GM21737 (cell line): Measurements from ENCODE around the gene TOM1.

Source experiments
- ATAC-seq: cut with Tn5 transposase; IDR thresholded peaks from one replicate; pipeline ENCODE4 v1.9.1; 2021; ENCODE audit warnings: mild to moderate bottlenecking, moderate library complexity; ENCODE audit not compliant: unreplicated experiment

TOM1 gene

DNA sequence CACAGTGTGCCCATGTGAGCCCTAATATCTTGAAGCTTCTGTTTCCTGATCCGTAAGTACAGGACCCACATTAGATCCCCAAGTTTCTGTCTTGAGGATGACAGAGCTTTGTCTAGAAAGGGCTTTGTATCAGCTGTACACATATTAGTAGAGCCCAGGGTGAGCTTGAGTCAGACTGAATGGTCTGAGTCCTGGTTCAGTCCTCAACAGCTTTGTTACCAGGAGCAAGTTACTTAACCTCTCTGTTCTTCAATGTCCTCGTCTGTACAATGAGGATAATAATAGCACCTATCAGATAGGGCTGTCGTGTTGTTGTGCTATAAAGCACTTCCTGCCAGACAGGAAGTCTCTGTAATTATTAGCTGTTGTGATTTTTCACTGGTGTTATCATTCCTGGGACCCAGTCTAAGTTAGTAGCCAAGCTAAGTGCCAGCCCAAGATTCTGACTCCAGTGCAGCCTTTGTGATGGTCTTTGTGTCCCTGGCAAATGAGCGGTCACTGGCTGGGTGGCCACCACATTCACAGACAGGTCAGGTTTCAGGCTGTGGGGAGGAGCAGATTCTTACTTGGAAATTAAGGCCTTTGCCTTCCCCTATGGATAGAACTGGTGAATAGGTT is 6.8 kb downstream of the TOM1 start:
- no peak for ATAC-seq

DNA sequence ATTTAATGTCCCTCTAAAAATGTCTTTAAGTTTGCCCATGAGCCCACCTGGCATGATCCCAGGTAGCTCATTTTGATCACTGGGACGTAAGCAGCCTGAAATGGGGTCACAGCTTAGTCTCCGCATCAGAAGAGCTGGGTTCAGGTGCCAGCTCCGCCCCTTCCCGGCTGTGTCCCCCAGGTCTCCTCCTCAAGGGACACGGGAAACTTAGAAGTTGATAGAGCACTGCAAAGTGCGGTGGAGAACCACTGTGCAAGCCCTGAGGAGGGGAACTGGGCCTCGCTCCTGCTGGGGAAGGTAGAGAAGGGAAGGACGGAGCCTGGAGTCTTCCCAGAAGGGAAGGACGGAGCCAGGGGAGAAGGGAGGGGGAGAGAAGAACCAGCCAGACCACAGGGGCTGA is 7.7 kb downstream of the TOM1 start:
- no peak for ATAC-seq

DNA sequence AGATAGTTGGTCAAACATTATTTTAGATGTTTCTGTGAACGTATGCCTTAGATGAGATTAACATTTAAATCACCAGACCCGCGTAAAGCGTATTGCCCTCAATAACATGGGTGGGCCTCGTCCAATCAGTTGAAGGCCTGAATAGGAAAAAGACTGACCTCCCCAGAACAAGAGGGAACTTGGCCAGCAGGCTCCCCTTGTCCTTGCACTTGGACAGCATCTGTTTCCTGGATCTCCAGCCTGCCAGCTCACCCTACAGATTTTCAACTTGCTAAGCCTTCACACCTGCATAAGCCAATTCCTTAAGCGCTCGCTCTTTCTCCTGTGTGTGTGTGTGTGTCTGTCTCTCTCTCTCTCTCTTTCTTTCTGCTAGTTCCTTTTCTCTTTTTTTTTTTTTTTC is 8.2 kb downstream of the TOM1 start:
- no peak for ATAC-seq

DNA sequence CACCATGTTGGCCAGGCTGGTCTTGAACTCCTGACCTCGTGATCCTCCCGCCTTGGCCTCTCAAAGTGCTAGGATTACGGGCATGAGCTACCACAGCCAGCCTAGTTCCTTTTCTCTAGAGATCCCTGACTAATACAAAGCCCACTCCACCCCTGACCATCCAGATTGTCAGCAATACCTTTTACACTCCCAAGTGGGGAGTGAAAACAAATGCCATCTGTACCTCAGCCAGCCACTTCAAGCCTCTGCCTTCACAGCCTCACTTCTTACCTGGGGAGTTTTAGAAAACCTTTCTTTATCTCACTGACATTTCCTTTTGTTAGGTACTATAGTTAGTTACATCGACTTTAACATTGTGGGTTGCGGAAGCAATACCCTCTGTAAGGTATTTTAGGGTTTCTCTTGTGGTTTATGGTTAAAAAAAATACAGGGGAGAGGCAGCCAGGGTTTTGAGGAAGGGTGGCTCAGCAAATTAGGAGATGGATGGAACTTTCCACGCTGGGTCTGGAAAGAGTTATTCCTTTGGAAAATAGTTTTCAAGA is 8.9 kb downstream of the TOM1 start:
- ATAC-seq = peak; percentile 43

DNA sequence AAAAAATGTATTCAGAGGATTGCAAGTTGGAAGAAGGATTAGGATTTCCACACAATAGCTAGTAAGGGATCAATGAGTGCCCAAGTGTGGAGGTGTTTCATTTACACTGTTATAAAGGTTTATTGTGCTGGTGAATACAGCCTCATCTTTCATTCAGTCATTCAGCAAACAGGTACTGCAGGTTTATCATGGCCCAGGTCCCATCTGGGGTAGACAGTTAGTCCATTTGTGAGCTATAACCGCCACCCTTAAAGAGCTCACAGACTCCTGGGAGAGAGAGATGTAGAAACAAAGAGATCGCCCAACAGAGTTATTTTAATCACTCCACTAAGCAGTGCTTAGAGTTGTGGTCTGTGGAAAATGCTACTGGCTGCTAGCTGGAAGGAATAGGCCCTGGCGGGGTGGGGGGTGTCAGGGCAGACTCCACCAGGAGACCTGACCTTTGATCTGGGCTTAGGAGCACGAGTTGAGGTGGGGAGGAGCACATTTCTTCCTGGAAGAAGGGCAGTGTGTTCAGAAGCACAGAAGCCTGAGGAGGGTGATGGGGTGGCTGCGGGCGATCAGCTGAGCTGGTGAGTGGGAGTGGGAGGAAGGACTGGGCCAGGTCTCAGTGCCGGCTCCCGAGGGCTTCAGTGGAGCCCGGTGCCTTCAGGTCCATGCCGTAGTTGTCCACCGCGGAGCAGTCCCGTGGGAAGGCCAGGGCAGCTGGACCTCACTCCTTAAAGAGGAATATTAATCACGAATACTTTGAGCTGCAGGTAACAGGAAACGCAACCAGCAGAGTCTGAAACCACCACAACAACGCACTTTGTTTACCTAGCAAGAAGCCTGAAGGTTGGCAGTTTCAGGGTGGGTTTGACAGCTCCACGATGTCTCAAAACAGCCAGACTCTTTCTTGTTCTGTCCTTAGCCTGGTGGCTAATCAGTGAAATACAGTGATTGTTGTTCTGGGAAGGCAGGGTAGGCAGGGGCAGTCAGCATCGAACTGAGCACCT is 11.2 kb downstream of the TOM1 start:
- no peak for ATAC-seq

DNA sequence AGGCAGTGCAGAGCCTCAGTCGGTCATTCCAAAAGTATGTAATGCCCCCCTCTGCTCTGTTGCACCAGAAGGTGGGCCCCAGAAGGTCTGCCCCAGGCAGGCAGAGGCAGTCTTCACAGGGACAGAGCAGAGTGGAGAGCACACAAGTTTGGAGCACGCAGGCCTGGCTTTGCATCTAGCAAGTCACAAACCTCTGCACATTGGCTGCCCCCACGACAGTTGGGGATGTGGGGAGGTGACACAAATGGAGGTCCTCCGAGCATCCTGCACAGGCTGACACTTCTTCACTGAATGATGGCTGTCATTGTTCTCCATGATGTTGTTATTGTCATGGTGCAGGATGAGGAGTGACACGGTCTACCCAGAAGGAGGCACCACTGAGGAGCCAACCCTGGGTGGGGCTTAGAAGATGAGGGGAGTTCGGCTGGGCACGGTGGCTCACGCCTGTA is 11.9 kb downstream of the TOM1 start:
- no peak for ATAC-seq

DNA sequence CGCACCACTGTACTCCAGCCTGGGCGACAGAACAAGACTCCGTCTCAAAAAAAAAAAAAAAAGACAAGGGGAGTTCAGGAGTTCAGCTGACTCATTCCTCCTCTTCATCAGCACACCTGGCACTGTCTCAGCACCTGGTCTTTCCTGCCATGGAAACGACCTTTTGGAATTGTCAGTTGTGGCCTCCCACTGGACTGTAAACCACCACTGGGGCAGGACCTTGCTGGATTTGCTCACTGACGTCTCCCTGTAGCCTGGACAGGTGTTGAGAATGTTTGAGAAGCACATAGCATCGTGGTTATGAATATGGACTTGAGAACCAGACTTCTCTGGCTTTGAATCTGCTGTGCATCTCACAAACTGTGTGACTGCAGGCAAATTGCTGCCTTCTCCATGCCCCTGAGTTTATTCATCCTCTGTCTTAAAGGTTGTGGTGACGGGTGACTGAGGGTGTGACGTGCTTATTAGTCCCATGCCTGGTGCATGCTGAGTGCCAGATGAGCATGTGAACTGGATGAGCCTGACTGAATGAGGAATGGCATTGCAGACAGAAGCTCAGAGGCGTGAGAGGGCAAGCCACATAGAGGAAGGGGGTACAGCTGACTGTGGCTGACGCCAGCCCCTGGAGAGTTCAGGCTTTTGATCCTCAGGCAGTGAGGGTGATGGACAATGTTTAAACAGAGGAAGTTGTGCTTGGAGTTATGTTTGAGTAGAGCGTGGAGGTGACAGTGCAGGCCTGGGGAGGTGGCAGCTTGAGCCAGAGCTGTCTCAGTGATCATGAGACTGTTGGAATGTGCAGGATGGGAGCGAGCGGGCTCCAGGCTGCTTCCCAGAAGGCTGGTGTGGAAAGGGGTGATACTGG is 12.7 kb downstream of the TOM1 start:
- ATAC-seq = no peak

DNA sequence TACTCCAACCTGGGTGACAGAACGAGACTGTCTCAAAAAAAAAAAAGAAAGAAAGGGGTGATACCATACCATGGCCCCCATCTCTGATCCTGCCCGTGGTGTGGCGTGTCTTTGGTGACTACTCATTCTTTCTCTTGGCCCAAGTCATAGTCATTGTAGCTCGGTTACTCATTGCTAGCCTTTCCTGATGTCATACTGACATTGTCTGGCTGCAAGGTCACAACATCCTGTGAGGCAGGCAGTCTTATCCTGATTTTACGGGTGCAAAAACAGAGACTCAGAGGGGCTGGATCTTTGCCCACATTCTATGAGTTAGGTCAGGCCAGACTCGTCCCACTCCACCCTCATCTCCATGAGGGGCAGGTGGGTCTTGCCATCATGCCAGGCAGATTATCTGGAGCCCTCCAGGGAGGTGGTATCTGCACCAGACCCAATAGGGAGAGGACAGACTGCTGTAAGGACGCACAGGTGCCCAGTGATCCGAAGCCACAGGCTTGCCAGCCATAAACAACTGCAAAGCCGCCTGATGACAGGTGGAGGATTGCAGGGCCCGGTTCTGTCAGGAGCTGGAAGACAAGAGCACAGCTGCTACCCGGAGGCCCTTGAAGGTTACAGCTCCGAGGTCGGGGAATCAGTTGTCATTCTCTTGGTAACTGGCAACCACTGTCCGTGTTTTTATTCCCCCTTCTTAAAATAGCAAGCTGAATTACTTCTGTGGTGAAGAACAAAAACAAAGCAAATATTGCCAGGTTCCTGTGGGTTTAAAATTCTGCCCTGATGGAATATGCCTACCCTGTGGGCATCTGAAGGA is 13.8 kb downstream of the TOM1 start:
- no peak for ATAC-seq

DNA sequence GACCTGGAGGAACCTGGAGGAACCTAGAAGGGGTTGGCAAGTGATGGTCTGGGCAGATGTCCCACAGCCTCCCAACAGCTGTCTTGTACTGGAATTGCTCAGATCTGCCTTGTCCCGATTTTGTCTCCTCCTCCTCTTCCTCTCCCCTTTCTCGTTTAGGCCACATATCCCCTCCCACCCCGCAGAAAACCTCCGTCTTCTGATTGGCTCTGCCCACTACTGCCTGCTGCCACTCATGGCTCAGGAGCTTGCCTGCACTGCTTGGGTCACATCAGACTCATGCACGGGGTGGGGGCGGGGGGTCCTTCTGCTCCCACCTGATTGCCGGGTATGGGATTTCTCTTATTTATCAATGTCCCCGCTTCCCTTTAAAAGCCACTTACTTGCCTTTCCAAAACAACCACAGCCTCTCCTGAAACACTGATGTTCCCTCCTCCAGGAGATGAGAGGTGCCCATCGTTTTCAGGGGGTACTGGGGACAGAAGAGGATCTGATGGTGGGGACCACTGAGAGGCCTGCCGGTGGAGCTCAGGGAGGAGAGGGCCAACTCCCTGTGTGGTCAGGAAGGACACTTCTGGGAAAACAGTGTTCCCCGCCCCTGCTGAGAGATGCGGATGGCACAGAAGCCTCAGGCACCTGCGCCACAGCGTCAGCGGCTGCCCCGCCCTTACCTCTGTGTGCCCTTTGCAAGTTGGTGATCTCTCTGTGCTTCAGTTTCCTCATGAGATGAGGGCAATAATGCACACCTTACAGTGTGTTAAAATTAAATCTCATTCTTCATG is 14.7 kb downstream of the TOM1 start:
- no peak for ATAC-seq

DNA sequence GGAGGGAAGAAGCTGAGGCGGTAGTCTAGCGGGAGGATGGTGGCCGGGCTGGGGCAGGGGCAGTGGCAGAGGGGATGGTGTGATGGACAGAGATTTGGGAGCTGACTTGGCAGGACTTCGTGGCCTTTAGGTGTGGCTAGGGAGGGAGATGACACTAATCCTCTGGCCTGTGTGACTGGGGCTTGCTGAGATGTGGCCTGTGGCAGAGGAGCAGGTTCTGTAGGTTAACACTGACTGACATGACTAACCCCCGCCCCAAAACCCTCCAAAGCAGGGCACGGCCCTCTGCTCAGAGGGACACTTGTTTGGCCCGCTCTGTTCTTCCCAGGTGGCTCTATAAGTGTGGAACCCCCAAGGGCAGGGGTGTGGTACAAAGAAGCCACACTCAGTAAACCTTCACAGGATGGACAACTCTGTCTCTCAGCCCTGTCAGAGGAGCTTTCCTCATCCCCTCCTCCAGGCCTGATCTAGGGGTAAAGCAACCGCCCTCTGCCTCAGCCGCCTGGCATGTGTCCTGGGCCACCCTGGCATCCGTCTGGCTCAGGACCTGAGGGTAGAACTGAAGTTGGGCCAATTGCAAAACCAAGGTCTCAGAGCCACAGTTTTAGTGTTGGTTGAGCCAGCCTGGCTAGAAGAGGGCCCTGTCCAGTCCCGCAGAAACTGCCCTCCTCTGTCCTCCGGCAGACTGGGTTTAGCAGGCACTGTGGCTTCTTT is 15.6 kb downstream of the TOM1 start:
- no peak for ATAC-seq

DNA sequence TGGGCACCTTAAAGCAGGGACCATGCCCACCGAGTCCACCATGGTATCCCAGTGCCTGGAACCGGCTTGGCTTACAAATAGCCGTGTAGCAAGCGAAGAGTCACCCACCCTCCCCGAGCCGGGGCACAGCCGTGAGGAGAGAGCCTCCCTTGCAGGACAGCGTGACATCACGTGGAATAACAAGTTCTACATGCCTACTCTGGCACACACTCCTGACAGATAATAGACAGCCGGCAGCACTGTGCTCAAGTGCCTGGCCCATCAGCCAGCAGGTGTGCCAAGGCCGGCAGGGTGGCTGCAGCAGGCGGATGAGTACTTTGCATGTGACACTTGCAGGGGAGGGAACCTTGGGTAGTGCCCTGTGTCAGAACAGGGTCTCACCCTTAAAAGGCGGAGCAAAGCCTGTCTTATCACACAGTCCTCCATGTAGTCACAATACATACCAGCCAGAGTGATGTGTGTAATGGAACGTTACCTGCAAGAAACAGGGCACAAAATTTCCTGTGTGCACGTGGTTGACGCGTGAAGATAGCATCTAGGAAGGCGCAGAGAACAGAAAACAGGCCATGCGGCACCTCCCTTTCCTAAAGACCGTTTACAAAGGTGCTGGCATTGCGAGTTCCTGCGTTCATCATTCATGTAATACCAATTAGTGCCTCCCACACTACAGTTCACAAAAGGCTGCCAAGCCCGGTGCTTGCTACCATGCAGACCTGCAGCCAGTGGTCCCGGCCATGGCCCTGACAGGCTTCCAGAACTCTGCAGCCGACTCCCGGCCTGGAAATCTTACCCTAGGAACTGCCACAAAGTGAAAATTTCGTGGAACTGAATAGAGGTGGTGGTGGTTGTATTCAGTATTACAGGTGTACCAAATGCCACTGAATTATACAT is 16.4 kb downstream of the TOM1 start:
- no peak for ATAC-seq

DNA sequence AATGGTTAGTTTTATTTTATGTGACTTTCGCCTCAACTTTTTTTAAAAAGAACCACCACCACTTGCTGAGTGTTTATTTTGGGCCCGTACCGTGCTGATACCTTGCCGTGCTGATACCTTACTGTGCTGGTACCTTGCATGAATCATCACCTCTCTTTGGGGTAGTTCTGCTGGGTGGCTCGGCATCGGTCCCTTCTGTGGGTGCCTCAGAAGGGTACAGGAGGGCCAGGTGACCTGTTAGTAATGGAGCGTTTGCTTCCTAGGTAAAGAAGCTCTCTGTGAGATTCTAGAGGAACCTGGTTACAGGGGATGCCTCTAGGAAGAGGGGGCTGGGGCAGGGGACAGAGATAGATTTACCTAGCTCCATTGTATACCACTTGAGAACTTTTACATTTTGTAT is 17.1 kb downstream of the TOM1 start:
- no peak for ATAC-seq

DNA sequence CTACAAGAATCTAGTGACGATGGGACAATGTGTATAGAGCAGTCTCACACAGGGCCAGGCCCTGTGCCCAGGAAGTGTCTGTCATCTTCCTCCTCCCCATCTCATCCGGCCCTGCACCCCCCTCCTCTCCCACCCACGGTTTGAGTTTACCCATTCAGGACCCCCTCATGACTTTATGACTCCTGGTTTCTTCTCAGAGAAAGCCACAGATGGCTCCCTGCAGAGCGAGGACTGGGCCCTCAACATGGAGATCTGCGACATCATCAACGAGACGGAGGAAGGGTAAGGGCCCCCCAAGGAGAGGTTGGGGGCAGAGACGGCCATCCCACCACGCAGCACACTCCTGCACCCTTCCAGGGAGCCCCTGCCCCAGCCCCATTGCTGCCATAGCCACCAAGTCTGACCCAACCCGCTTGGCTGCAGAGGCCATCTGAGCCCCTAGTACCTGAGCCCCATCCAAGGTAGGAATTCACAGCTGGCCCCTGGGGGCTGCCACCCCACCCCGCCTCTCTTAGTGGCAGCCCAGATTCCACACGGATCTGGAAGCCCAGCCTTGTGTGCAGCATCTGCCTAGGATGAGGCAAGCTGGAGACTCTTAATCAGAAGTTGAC is 18.1 kb downstream of the TOM1 start:
- no peak for ATAC-seq

DNA sequence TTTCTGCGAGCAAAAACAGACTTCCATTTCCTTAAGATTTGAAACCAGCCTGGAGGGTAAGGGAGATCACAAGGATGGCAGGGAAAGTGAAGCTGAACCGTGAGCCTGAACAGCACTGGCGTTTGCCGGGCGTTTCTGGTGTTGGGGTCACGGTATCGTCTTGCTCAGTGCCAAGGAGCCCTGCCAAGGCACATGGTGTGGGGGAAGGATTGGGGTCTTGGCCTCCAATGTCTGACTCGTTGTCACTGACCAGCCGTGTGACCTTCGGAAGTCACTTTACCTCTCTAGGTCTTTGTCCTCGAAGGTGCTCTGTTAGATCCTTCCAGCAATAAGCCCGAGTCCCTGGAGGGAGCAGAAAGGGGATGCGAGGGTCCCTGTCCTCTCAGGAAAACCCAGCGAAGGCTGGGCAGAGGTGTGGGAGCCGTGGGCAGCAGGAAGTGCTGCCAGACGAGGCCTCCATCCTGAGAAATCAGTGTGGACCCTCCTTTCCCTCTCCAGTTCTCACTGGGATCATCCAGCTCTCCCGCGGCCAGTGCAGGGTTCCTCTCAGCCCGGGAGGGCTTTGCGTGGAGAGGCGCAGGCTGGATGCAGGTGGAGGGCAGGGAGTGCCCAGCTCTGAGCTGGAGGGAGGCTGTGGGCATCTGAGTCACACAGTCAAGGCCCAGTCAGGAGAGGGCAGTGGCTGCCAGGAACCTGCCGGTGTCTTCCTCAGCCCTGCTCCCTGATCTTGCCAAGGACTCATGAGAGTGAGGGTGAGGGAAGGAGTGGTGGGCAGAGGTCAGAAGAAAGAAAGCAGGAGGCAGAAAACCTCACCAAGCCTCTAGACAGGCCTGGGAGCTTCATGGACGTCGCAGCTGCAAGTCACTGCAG is 18.9 kb downstream of the TOM1 start:
- ATAC-seq = no peak

DNA sequence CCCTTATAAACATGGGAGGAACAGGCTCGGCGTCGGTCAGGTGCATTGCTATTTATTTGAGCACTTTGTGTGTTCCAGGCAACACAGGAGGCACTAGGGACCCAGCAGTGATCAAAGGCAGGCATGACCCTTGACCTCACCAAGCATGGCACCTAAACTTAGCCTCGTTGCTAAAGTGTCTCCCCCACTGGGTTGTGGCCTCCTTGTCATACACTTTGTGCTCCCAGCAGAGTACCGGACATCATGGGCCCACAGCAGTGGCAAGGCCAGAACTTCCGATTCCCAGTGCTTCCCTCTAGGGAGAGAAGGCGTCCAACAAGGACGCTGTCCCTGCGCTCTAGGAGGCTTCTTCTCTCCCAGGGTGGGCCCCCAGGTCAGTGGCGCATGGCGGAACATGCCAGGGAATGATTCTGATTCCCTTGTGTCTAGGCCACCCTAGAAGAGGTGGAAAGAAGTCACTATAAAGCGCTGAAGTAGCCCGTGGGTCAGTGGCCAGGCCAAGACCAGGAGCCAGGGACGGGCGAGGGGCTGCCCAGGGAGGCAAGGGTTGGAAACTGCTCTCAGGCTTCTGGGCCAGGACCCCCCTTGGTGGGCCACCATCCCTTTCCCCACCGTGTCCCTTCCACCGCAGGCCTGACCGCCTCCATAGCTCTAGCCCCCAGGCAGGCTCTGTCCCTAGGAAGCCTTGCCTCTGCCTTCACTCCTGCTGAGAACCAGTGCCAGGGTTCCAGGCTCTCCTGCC is 19.7 kb downstream of the TOM1 start:
- ATAC-seq = no peak

DNA sequence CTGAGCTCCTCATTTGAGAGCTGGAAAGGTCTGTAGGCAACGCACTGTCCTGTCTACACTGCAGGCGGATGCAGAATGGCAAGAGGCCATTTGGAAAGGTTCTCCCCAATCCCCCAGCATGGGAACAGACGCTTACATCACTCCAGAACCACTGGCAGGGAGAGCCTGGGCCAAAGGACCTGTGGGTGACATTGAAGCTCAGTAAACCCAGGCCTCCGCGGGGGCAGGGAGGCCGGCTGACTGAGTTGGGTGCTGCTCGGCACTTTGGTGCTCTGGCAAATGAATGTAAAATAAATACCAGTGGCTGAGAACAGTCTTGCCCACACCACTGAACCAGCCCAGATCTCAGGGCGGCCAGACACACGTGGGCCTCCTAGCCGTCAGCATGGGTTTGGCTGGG is 22.4 kb downstream of the TOM1 start:
- no peak for ATAC-seq
